GM19043 (cell line): ENCODE results near the gene SRCIN1.

ENCODE experiments used
- ATAC-seq: cut with Tn5 transposase; IDR thresholded peaks from one replicate; pipeline ENCODE4 v1.9.1; 2021; ENCODE audit warnings: low read depth; ENCODE audit not compliant: unreplicated experiment

The SRCIN1 gene

DNA sequence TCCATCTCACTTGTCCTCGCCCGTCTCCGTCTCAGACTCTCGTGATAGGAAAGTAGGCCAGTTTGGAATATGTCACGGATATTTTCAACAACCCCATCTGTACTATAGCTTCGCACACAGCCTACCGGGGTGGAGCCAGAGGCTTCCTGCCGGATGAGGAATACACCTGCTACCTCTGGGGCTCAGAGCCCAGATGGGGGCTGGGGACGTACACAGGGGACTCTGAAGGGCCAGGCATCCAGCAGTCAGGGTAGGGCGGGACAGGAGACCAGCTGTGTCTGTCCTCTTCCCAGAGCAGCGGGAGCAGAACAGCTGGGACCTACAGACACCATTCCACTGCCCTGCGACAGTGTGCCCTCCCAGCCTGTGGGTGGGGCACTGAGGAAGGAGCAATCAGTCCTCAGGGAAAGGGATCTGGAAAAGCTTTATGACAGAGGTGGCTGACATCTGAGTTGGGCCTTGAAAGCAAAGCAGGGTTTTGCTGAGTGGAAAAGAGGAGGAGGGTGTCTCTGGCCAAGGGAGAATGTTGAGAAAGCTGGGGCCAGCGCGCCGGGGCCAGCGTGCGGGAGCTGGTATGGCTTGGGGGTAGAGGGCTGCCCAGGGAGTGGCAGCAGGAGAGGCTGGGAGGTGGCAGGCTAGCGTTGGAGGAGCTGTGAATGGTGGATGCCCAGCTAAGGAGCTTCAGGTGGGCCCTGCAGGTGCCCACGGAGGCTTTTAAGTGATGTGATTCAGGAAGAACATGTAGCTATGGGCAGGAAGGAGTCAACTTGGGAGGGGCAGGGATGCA lies 11.5 kb upstream of the SRCIN1 start:
- no peak for ATAC-seq

GRCh38 chr17:38616361-38616760 lies 10.6 kb upstream of the SRCIN1 start:
- ATAC-seq: no peak

DNA sequence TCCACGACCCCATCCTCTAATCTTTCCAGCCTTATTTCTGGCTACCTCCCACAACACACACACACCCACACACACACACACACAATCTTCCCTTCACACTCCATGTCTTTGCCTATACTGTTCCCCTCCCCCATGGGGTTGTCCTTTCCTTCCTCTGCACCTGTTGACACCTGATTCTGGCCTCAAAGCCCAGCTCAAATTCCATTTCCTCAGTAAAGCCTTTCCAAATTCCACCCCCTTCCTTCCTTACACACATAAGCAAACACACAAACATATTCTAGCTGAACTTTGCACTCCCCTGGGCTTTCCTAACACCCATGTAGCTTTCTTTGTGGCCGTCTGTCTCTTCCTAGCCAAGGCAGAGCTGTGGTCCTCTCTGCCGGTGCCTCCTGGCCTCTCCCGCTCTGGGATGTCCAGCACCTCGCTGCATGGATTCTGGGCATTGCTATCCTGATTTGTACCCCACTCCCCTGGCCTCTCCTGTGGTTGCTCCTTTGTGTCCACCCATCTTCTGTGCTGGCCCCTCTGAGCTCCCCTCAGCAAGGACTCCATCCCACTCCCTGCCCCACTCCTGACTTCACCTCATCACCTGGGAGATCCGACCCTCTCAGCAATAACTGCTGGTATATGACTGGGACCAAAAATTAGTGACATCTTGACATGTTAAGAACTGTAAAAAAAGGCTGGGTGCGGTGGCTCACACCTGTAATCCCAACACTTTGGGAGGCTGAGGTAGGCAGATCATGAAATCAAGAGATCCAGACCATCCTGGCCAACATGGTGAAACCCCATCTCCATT lies 8.4 kb upstream of the SRCIN1 start:
- ATAC-seq: no peak

GRCh38 chr17:38613525-38613980 lies 7.8 kb upstream of the SRCIN1 start:
- no peak for ATAC-seq

DNA sequence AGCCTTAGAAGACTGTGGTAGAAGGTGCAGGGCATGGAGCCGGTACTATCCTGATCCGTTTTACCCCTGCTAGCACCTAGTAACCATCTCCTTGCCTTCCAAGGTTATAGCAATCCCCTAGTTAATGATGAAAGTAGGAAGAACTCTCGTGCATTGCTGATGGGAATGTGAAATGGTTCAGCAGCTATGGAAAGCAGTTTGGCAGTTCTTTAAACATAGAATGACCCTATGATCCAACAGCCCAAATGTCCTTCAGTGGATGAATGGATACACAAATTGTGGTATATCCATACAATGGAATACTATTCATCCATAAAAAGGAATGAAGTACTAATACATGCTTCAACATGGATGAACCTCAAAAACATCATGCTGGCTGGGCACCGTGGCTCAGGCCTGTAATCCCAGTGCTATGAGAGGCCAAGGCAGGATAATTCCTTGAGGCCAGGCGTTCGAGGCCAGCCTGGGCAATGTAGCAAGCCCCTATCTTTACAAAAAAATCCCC lies 6.2 kb upstream of the SRCIN1 start:
- ATAC-seq: no peak

GRCh38 chr17:38611070-38611786 lies 5.5 kb upstream of the SRCIN1 start:
- ATAC-seq: no peak

GRCh38 chr17:38609280-38610031 lies 3.7 kb upstream of the SRCIN1 start:
- no peak for ATAC-seq

GRCh38 chr17:38608648-38609047 lies 2.9 kb upstream of the SRCIN1 start:
- no peak for ATAC-seq

GRCh38 chr17:38606646-38607611 lies 1.2 kb upstream of the SRCIN1 start:
- no peak for ATAC-seq

DNA sequence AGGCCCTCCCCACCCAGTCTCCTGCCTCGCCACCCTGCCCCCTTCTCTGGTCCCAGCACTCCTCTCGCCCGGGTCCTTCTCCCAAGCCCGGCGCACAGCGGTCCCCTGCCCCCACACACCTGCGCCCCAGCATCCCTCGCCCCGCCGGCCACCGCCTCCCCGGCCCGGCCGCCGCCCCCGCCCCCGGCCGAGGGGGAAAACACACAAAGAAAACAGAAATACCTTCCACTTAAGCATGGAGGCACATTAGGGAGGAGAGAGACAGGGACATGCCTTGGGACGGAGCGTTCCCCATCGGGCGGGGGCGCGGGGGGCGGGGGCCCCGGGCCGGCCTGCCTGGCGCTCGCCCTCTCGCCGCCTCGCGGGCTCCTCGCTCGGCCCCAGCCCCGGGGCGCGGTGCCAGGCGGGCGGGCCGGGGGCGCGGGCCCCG lies 326 bp downstream of the SRCIN1 start:
- ATAC-seq: no peak

- ATAC-seq: no peak
Observed at GRCh38 chr17:38604479-38605403, 1.0 kb downstream of the SRCIN1 start.

DNA sequence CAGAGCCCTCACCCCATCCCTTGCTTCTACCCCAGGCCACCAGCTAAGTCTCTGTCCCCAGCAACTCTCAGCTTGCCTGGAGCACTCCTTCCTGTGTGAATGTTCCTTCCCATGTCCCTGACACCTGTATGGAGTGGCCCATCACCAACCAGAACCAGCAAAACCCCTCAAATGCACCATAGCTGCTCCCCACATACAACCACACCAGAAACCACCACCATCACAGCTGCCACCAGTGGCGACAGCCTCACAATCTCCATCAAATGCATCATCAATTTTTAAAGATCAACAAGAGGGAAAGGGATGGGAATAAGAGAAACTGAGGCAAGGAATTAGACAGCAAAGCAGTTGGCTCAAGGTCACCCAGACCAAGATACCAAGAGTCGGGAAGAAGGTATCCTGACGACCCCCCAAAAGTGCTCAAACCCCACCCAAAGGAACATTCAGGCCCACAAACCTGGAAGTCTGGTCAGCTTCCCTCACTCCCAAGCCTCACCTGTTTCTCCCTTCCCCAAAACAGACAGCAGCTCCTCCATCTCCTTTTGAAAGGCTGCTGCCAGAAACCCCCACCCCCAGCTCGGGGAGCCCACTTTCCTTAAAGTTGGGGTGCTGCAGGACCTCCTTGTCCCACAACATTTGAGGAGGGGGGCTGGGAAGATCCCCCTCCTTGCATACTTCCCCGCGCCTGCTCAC lies 1.8 kb downstream of the SRCIN1 start:
- ATAC-seq: no peak

DNA sequence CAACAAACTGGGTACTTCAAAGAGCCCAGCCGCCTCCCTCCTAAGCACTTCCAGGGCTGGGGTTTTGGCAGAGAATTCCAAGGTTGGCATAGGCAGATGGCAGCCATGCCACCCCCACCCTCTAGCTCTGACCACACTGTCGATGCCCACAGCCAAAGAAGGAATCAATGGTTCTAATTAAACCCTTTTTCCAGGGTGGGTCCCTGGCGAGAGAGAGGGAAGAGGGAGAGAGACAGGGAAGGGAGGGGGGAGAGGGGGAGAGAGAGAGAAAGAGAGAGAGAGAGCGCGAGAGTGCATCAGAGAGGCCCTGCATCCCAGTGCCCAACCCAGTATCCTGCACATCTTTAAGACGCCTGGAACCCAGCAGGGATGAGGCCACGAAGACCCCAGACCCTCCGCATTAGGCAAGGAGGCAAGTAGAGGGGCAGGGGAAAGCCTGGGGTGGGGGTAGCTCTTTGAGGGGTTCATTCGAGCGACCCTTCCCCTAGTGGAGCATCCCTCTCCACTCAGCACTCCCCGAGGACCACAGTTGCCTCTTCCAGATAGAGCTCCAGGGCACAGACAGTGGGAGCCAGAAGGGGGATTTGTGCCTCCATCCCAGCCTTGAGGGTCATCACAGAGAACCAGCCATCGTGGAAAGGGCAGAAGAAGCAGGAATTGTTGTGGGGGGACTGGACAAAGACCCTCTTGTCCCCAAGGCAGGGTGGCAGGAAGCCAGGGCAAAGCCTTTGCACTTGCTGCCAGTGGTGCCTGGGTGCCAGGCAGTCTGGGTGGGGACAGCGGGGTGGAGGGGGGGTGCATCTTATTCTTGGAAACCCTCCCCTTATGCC lies 2.6 kb downstream of the SRCIN1 start:
- no peak for ATAC-seq

- no peak for ATAC-seq
Observed at GRCh38 chr17:38602453-38602852, 3.3 kb downstream of the SRCIN1 start.

GRCh38 chr17:38601539-38602351 lies 4.0 kb downstream of the SRCIN1 start:
- ATAC-seq: no peak

DNA sequence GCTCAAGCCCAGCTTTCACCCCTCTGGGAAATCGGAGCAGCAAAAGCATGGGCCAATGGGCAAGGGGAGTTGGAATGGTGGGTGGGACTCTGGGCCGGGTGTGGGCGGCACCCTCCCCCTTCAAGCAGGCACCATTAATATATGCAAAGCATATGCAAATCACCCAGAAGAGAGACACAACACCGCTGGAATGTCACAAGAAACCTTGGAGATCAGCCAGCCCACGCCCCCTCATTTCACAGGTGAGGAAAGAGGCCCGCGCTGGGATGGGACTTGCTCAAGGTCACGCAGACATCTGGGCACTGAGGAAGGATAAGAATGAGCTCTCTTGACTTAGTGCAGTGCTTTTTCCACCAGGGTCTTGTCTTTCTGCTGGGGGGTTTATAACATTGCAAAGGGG lies 4.8 kb downstream of the SRCIN1 start:
- no peak for ATAC-seq
